HepG2 (cell line): ENCODE data around the gene ARHGAP33. TPM values are rescaled to one million over a fixed set of nuclear protein-coding genes. Genes with fewer than 3 reads are reported as not detected.

Source experiments
- ATAC-seq: fragments of 200-7000 bp; cut with Tn5 transposase; 3 replicates; pipeline ENCODE4 v1.9.1; 2020; ENCODE audit warnings: mild to moderate bottlenecking, moderate library complexity
- BruUV-seq: library from RNA; stranded (reverse); fragments of 400-500 nt; replicated peaks from 2 replicates; lab custom pipeline; 2021; lab: Mats Ljungman, UMichigan
- CTCF ChIA-PET: fragments of 300-600 bp; formaldehyde crosslinking; extraction: SDS; loops from one replicate; lab custom pipeline; 2021; ENCODE audit warnings: low total read pairs, inconsistent platforms, low intra/inter-chr PET ratio; lab: Yijun Ruan, JAX
- POLR2A ChIA-PET: fragments of 350-600 bp; sonication (Branson Sonifier 250); formaldehyde crosslinking; loops from one replicate; lab custom pipeline; 2020; ENCODE audit warnings: antibody characterized with exemption, inconsistent platforms; lab: Yijun Ruan, JAX
- DNase-seq: peaks from one replicate; pipeline ENCODE4 v3.0.0-alpha.2; 2015; ENCODE audit warnings: low spot score
- FAIRE-seq: peaks from 3 replicates; lab custom pipeline; 2011; peaks lifted over from hg19 to GRCh38; lab: Jason Lieb, UNC
- H2AFZ ChIP-seq: one replicate; pipeline ENCODE4 v1.6.1; 2011; ENCODE audit warnings: low read length, inconsistent platforms
- H3K27ac ChIP-seq: fragments of 300-600 bp; 3 replicates; pipeline ENCODE4 v1.8.0; 2011; ENCODE audit warnings: mixed run types, mild to moderate bottlenecking, mixed read lengths, low read length, inconsistent platforms; ENCODE audit not compliant: insufficient read depth; ENCODE audit errors: extremely low read length
- H3K27me3 ChIP-seq, 2 experiments: fragments of 200-600 bp in 1 of 2; 2 replicates in 1 of 2; 3 replicates in 1 of 2; pipeline versions ENCODE4 v1.6.0 to v1.8.0; 2011; ENCODE audit warnings: low read length in 2 of 2, mild to moderate bottlenecking in 2 of 2, moderate library complexity in 2 of 2, inconsistent platforms in 1 of 2; ENCODE audit not compliant: insufficient read depth in 2 of 2, control insufficient read depth in 1 of 2
- H3K36me3 ChIP-seq, 2 experiments: fragments of 200-600 bp in 1 of 2; replicated peaks in 1 of 2; 2 replicates in 1 of 2; 3 replicates in 1 of 2; pipeline versions ENCODE4 v1.5.1 to v1.8.0; 2011; ENCODE audit warnings: low read length in 2 of 2, inconsistent platforms in 1 of 2; ENCODE audit not compliant: insufficient read depth in 2 of 2, control insufficient read depth in 1 of 2
- H3K4me1 ChIP-seq: 2 replicates; pipeline ENCODE4 v1.5.1; 2012; ENCODE audit warnings: low read length, inconsistent platforms; ENCODE audit not compliant: insufficient read depth
- H3K4me2 ChIP-seq: 2 replicates; pipeline ENCODE4 v1.6.0; 2011; ENCODE audit warnings: low read depth, low read length, inconsistent platforms
- H3K4me3 ChIP-seq, 3 experiments: fragments of 200-600 bp in 1 of 3; sonication (generic), shearing (Covaris generic) in 1 of 3; replicated peaks in 1 of 3; 2 replicates each; pipeline ENCODE4 v1.5.1; 2011 to 2016; ENCODE audit warnings: low read length in 3 of 3, inconsistent platforms in 2 of 3, low read depth in 2 of 3, mild to moderate bottlenecking in 2 of 3, control low read depth in 1 of 3, mixed read lengths in 1 of 3; ENCODE audit not compliant: insufficient read depth in 1 of 3
- H3K79me2 ChIP-seq: one replicate; pipeline ENCODE4 v1.6.1; 2011; ENCODE audit warnings: low read length, inconsistent platforms; ENCODE audit not compliant: insufficient read depth
- H3K9ac ChIP-seq: 2 replicates; pipeline ENCODE4 v1.6.0; 2011; ENCODE audit warnings: mild to moderate bottlenecking, low read depth, low read length, inconsistent platforms; ENCODE audit not compliant: insufficient read depth
- H3K9me3 ChIP-seq: 2 replicates; pipeline ENCODE4 v1.5.1; 2012; ENCODE audit warnings: mild to moderate bottlenecking, low read length
- H4K20me1 ChIP-seq: 2 replicates; pipeline ENCODE4 v1.6.0; 2011; ENCODE audit warnings: inconsistent platforms, mild to moderate bottlenecking, low read length, moderate library complexity; ENCODE audit not compliant: insufficient read depth
- CEBPB ChIP-seq: IDR thresholded peaks from 2 replicates; pipeline ENCODE4 v1.6.1; 2011; ENCODE audit warnings: low read depth, low read length, improper control_type of control experiment, borderline replicate concordance
- HDAC1 ChIP-seq: sonication (generic); formaldehyde crosslinking; IDR thresholded peaks from 2 replicates; pipeline ENCODE4 v1.5.1; 2020; ENCODE audit warnings: mild to moderate bottlenecking, missing genetic modification reagents
- NFAT5 ChIP-seq: sonication (generic); formaldehyde crosslinking; IDR thresholded peaks from 2 replicates; pipeline ENCODE4 v1.4.0; 2020; ENCODE audit warnings: missing genetic modification reagents
- TAF1 ChIP-seq: sonication (generic); formaldehyde crosslinking; IDR thresholded peaks from 2 replicates; pipeline ENCODE4 v1.4.0; 2020; ENCODE audit warnings: missing genetic modification reagents
- ZFP36 ChIP-seq: fragments of 150-350 bp; IDR thresholded peaks from 2 replicates; pipeline ENCODE4 v1.6.1; 2018; ENCODE audit warnings: borderline replicate concordance, low read length, low read depth; ENCODE audit not compliant: partially characterized antibody
- ZFP37 ChIP-seq: sonication (generic); formaldehyde crosslinking; IDR thresholded peaks from 2 replicates; pipeline ENCODE4 v1.4.0; 2020; ENCODE audit warnings: missing genetic modification reagents, borderline replicate concordance
- WGBS: methylation state at CpG from one replicate; pipeline ENCODE4 v1.1.6; 2017; ENCODE audit warnings: low lambda C conversion rate; 5-methylcytosine and 5-hydroxymethylcytosine counted together
- in situ Hi-C: cut with HindIII; loops from 2 replicates; pipeline ENCODE4 v1.10.0; 2017; ENCODE audit warnings: low pct_unique_long_range_greater_than_20kb; ENCODE audit not compliant: extremely low pct_ligation_motif_present
- intact Hi-C: fragments of 100-400 bp; cut with micrococcal nuclease; formaldehyde crosslinking; loops from one replicate; pipeline ENCODE4 v1.10.0; 2022; ENCODE audit not compliant: unreplicated experiment
- polyA plus RNA-seq, 8 experiments: library from polyadenylated mRNA; depleted of rRNA in 3 of 8; stranded (reverse) in 7 of 8; unstranded in 1 of 8; fragments of >200 nt; fragmentation: Illumina TruSeq in 4 of 8; extraction: Trizol in 4 of 8; gene quantifications; 2 replicates each; pipeline versions ENCODE4 v1.2.1 to v1.2.3, GENCODE V29; 2011 to 2016; ENCODE audit warnings: low read depth in 4 of 8, missing spikeins in 1 of 8, mixed read lengths in 1 of 8; ENCODE audit not compliant: insufficient read depth in 1 of 8
- total RNA-seq, 5 experiments: library from RNA; depleted of rRNA; stranded (reverse); fragments of >200 nt; fragmentation: Illumina TruSeq; extraction: Trizol; gene quantifications; 2 replicates each; pipeline ENCODE4 v1.2.3, GENCODE V29; 2016; ENCODE audit warnings: low read depth in 1 of 5

Gene ARHGAP33
- total and polyA plus RNA-seq, 2 of the 13 experiments (the other 11 are each of a cell fraction or from before 2014, with no cell fraction given) = 1.3 to 2.7 TPM

DNA sequence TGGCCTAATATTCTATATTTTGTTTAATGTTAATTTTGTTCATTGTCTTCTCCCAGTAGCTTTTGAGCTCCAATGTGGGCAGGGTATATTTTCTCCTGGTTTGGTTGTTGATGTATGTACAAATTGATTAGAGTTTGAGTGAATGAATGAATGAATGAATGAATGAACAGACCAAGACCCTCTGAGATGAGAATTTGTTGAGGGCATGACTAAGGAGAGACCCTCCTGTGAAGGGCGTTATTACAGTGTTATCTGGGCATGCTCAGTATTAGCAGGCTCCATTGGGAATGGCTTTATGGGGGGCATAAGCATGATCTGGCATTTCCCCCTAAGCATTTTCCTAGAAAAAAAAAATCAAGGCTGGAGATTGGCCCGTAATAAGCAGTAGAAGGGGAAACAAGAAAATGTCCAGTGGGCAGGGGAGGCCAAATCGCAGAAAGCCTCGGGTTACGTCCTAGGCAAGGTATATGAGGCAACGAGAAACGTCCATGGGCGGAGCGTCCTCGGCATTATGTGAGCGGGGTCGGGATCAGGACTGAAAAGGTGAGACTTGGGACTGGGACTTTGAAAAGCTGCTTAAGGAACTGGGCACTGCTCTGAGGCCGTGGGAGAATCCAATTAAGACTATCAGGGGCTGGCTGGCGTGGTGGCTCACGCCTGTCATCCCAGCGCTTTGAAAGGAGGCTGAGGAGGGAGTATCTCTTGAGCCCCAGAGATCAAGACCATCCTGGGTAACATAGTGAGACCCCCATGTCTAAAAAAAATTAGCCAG lies 904 bp upstream of the ARHGAP33 start:
- FAIRE-seq = no peak
- 25% methylated on average over 16 of the region's 16 CpGs for WGBS
- POLR2A ChIA-PET = no interaction called here
- Histone ChIP-seq H3K9ac (peak overlapping the region; percentile 14; the same call in 1 of the 2 replicates), H3K4me3 (peak overlapping the region; percentile 33 to 75 (median 62)), H3K4me2 (peak overlapping the region; percentile 89)
- 0 out of 3 replicates have a peak, but pooled peaks have one; percentile 5 for ATAC-seq
- DNase-seq = no peak
- TF ChIP-seq CEBPB = peak; percentile 54; the same call in 1 of the 2 replicates
- TF ChIP-seq TAF1 (CRISPR knock-in tag) = 0 out of 2 replicates have a peak, but pooled peaks have one; percentile 5
- no peak for TF ChIP-seq ZFP36
- TF ChIP-seq ZFP37 (CRISPR knock-in tag) = no peak
- TF ChIP-seq, all 625 proteins: peak for 2
- in situ Hi-C loops (no loop called here), intact Hi-C loops (loop anchor here (5.0 kb wide), 1 partner anchor 38 kb away; the partner anchor contains the start of gene PRODH2)
- H2AFZ ChIP-seq = no peak overlapping the region
- no peaks in the 10 kb centered on the region for H3K27me3 ChIP-seq
- H3K27ac ChIP-seq = no peak overlapping the region
- H3K36me3 ChIP-seq = no peaks in the 10 kb centered on the region; a peak in 1 of 5 replicates
- CTCF ChIA-PET = no interaction called here
- no peaks in the 10 kb centered on the region for H3K9me3 ChIP-seq
- H4K20me1 ChIP-seq = no peaks in the 10 kb centered on the region
- peaks cover 43% of the 10 kb centered on the region for H3K4me1 ChIP-seq
- no peaks in the 10 kb centered on the region for H3K79me2 ChIP-seq
- no TSS peak for BruUV-seq

GRCh38 chr19:35775046-35775297 lies 392 bp upstream of the ARHGAP33 start:
- Histone ChIP-seq H3K27ac (no peak overlapping the region), H2AFZ (peak overlapping the region; percentile 42), H3K27me3 (no peaks in the 10 kb centered on the region), H4K20me1 (no peaks in the 10 kb centered on the region), H3K79me2 (no peaks in the 10 kb centered on the region), H3K9me3 (no peaks in the 10 kb centered on the region), H3K9ac (peak overlapping the region; percentile 14; the same call in 1 of the 2 replicates), H3K4me2 (peak overlapping the region; percentile 89), H3K36me3 (no peaks in the 10 kb centered on the region; a peak in 1 of 5 replicates), H3K4me3 (peak overlapping the region; percentile 33 to 75 (median 62)), H3K4me1 (peaks cover 43% of the 10 kb centered on the region)
- FAIRE-seq (no peak), DNase-seq (no peak), ATAC-seq (peak; percentile 36)
- TF ChIP-seq TAF1 (CRISPR knock-in tag) (0 out of 2 replicates have a peak, but pooled peaks have one; percentile 1), HDAC1 (CRISPR knock-in tag) (peak; percentile 12; the same call in 1 of the 2 replicates), NFAT5 (no peak)
- BruUV-seq = no TSS peak
- in situ Hi-C loops (no loop called here), intact Hi-C loops (loop anchor here (5.0 kb wide), 1 partner anchor 37 kb away; the partner anchor contains the start of gene PRODH2)
- ChIA-PET POLR2A (no interaction called here), CTCF (no interaction called here)
- 6% methylated on average over 9 of the region's 9 CpGs for WGBS
